ENCODE data around the gene KLHL17. TPM values are rescaled to one million over a fixed set of nuclear protein-coding genes. Genes with fewer than 3 reads are reported as not detected.
A peak's percentile ranks its signal among the peaks of the same experiment; 100 is the strongest.

KLHL17 gene
- total and polyA plus RNA-seq, 11 donors = 1.6 to 6.8 (median 4.7) TPM

DNA sequence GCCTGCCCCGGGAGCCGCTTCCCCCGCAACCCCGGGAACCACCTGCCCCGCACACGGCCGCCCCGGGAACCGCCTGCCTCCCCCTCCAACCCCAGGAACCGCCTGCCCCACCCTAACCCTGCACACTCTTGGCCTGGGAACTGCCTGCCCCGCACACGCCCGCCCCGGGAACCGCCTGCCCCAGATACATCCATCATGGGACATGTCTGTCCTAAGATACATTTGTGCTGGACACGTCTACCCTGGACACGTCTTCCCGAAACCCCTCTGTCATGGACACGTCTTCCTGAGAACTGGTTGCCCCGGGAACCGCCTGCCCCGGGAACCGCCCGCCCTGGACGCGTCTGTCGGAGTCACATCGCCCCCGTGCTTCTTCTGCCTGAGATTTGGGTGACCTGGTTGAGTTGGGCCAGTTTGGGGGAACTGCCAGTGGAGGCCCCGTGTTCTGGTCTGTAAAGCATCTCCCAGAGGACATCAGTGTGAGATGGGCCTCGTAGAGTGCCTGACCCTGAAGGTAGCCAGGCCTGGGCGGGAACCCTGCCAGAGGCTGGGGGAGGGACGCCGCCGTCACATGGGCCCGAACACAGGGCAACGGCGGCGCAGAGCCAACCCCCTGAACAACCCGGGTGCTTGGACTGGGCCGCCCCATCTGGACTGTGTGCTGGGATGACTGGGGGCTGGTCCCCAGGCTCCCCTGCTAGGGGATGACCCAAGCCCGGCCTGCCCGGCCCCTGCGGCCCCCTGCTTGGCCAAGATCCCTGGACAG is 17.9 kb downstream of the KLHL17 start:
- Histone ChIP-seq H3K9me3 (no peaks in the 10 kb centered on the region), H3K27ac (peak overlapping the region in 11 of 12 donors; percentile 1 to 100 (median 97)), H3K36me3 (peaks cover 0 to 4% (median 0%) of the 10 kb centered on the region in 9 donors), H3K4me3 (peak overlapping the region; percentile 8 to 67 (median 56)), H3K4me1 (peaks cover 0 to 43% (median 11%) of the 10 kb centered on the region in 12 donors), H3K27me3 (peaks cover 0 to 38% (median 15%) of the 10 kb centered on the region in 9 donors)
- TF ChIP-seq POLR2A (IDR thresholded peaks at IDR 0.05) = no peak
- intact Hi-C loops (cut with DNase I) = loop anchor here in 1 of 10 donors (10.0 kb wide), 1 partner anchor 517 kb away; no protein-coding TSS in a partner anchor
- WGBS, 4 donors = 61 to 84% (median 73%) methylated on average over 24 to 44 of the region's 44 CpGs
- DNase-seq (peak; percentile 61 to 78 (median 74)), ATAC-seq (peak; percentile 1 to 32 (median 2))

DNA sequence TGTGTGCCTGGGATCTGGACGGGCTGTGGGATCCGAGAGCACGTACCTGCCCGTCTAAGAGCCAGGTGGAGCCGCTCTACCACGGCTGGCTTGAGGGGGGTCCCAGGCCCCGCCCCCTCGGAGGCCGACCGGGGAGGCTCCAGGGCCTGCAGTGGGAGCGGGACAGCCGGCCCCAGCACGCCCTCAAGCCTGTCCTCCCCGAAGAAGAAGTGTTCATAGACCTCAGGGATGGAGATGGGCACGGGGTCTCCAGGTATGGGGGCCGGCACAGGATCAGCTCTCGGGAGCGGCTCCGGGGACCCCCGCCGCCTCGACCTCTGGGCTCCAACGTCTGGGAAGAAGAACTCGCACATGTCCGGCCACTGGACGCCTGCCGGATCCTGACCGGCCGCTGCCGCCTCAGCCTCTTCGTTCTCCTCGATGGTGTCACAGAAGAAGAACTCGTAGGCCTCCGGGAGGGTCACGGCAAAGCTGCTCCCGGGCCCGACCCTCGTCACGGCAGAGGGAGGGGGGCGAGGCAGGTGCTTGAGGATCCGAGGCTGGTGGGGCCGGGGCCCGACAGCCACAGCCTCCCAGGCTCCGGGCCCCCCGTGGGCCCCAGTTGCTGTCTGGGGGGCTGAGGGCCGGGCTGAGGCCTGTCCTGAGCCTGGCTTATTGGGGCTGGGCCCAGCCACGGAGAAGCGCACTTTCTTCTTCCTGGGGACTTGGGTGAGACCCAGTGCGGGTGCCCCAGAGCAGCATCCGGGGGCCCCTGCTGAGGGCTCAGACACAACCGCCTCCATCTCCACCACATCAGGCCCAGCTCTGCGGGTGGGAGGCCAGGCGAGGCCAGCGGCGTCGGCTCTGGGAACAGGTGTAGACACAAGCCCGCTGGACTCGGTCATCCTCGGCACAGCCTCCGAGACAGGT is 18.7 kb downstream of the KLHL17 start:
- Histone ChIP-seq H3K4me3 (peak overlapping the region; percentile 8 to 67 (median 56)), H3K36me3 (peaks cover 0 to 4% (median 0%) of the 10 kb centered on the region in 9 donors), H3K27ac (peak overlapping the region; percentile 7 to 100 (median 96)), H3K4me1 (peaks cover 0 to 41% (median 9%) of the 10 kb centered on the region in 12 donors), H3K9me3 (no peaks in the 10 kb centered on the region), H3K27me3 (peaks cover 0 to 32% (median 12%) of the 10 kb centered on the region in 9 donors)
- intact Hi-C loops (cut with DNase I) = loop anchor here in 1 of 10 donors (10.0 kb wide), 1 partner anchor 516 kb away; no protein-coding TSS in a partner anchor
- no peak for TF ChIP-seq CTCF (IDR thresholded peaks at IDR 0.05)
- no peak for TF ChIP-seq POLR2A (IDR thresholded peaks at IDR 0.05)
- peak in 3 of 5 donors; percentile 8 to 60 (median 23) for DNase-seq
- WGBS, 4 donors = 70 to 85% (median 73%) methylated on average over 42 to 60 of the region's 60 CpGs
- ATAC-seq = no peak

GRCh38 chr1:979744-980072 is 19.3 kb downstream of the KLHL17 start:
- peaks cover 0 to 28% (median 7%) of the 10 kb centered on the region in 9 donors for H3K27me3 ChIP-seq
- H3K4me1 ChIP-seq = peaks cover 0 to 45% (median 11%) of the 10 kb centered on the region in 12 donors
- H3K27ac ChIP-seq = peak overlapping the region in 10 of 12 donors; percentile 55 to 100 (median 98)
- peaks cover 0 to 4% (median 0%) of the 10 kb centered on the region in 9 donors for H3K36me3 ChIP-seq
- intact Hi-C loops (cut with DNase I) = loop anchor here in 3 of 10 donors (5.0 to 10.0 kb wide), 3 partner anchors 83 to 515 kb away; no protein-coding TSS in a partner anchor
- peak in 1 of 5 donors; percentile 7 for DNase-seq
- H3K4me3 ChIP-seq = peak overlapping the region; percentile 8 to 67 (median 56)
- ATAC-seq = no peak
- no peak for TF ChIP-seq CTCF (IDR thresholded peaks at IDR 0.05)
- no peak for TF ChIP-seq POLR2A (IDR thresholded peaks at IDR 0.05)
- 45 to 90% (median 69%) methylated on average over 9 of the region's 9 CpGs for WGBS, 4 donors
- no peaks in the 10 kb centered on the region for H3K9me3 ChIP-seq

GRCh38 chr1:980137-980571 is 19.8 kb downstream of the KLHL17 start:
- Histone ChIP-seq H3K9me3 (no peaks in the 10 kb centered on the region), H3K27me3 (peaks cover 0 to 25% (median 7%) of the 10 kb centered on the region in 9 donors), H3K36me3 (peaks cover 0 to 4% (median 0%) of the 10 kb centered on the region in 9 donors), H3K4me3 (peak overlapping the region; percentile 33 to 67 (median 56)), H3K27ac (peak overlapping the region; percentile 65 to 100 (median 97)), H3K4me1 (peaks cover 0 to 44% (median 11%) of the 10 kb centered on the region in 12 donors)
- intact Hi-C loops (cut with DNase I) = loop anchor here in 2 of 10 donors (5.0 to 10.0 kb wide), 2 partner anchors 82 to 315 kb away; no protein-coding TSS in a partner anchor
- no peak for TF ChIP-seq POLR2A (IDR thresholded peaks at IDR 0.05)
- ATAC-seq = peak in 3 of 4 donors; percentile 0 to 1 (median 1)
- peak in 1 of 5 donors; percentile 37 for DNase-seq
- WGBS, 4 donors = 27 to 51% (median 46%) methylated on average over 9 to 13 of the region's 13 CpGs

Data from heart left ventricle (tissue), 16 donors.